Activated CD8-positive, alpha-beta memory T cell treated with anti-CD3 and anti-CD28 coated beads, Interleukin-2, amount 50 U/mL, for 1 hour (primary cell): ENCODE results near the gene GABRB2.
"Not testable (repeated sequence)": the region's sequence is repeated elsewhere in the genome, so short reads cannot be mapped to it uniquely, and the experiment has no call there.

Source experiments
- DNase-seq: peaks from one replicate; pipeline ENCODE4 v3.0.0-alpha.2; 2020; ENCODE audit errors: extremely low read depth

GABRB2 gene

GRCh38 chr5:161299053-161299452 is 247.5 kb downstream of the GABRB2 start:
- DNase-seq: no peak

GRCh38 chr5:161297388-161297787 is 249.1 kb downstream of the GABRB2 start:
- not testable (repeated sequence) for DNase-seq

- no peak for DNase-seq
These were observed 250.7 kb downstream of the GABRB2 start for GRCh38 chr5:161295721-161296250.

DNA sequence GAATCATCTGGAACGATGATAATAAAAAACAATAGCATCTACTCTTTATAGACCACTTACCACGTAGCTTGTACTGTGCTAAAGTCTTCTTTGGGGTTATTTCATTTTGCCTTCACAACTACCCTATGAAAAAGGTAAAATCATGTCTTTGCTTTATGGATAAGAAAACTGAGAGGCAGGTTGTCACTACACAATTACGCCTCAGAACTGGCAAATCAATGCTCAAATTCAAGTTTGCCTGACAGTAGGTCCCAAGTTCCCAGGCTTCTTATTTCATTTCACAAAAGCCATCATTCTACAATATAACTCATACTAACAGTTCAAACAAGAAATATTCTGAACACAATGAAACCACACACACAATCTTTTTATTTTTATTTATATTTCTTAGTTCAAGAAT is 258.5 kb downstream of the GABRB2 start:
- DNase-seq: no peak

- no peak for DNase-seq
These were observed 259.1 kb downstream of the GABRB2 start for GRCh38 chr5:161287436-161287835.

DNA sequence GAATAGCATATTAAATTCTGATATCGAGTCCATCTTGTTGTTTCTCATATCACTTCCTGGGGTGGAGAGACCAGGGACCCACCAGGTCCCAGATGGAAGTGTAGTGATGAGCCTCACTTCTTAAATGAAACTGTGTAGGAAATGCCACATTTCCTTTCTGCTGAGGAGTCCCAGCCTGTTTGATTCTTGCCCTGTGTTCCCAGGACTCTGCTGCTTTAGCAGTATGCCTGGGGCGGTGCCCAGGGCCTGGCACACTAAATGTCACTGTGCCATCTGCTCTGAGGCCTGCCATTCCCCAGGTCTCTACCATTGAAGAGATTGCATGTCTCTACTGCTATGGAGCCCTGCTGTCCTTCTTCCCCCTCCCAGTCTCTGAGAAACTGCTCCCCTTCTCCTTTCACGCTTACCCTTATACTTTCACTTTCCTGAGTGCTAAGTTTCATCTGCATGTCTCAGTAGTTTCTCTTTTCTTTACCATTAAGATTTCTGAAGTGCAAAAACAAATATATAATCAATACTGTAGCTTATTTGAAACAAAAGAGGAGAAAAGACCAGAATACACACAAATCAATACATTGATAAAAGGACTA is 260.4 kb downstream of the GABRB2 start:
- DNase-seq: no peak

GRCh38 chr5:161284445-161284844 is 262.1 kb downstream of the GABRB2 start:
- DNase-seq: no peak

DNA sequence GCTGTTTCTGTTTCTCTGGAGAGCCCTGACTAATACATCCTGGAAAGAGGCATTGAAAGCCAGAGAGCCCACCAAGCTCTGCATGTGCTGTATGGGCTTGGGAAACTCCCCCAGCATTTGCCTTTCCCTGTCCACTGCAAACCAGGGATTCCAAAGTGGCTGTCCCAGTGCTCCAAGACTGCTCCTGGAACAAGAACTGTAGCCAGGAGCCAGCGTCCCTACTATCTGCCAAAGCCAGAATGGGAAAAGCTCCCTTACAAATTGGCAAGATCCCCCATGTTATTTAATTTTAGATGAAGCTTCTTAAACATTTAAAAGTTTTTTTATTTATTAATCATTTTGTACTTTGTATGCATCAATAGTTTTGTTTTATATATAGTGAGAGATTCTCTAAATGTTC is 263.2 kb downstream of the GABRB2 start:
- no peak for DNase-seq

GRCh38 chr5:161278739-161279660 is 267.5 kb downstream of the GABRB2 start:
- no peak for DNase-seq

- DNase-seq: no peak
These were observed 269.5 kb downstream of the GABRB2 start for GRCh38 chr5:161277011-161277410.

GRCh38 chr5:161274951-161275350 is 271.6 kb downstream of the GABRB2 start:
- no peak for DNase-seq

- no peak for DNase-seq
These were observed 273.1 kb downstream of the GABRB2 start for GRCh38 chr5:161273410-161273809.

DNA sequence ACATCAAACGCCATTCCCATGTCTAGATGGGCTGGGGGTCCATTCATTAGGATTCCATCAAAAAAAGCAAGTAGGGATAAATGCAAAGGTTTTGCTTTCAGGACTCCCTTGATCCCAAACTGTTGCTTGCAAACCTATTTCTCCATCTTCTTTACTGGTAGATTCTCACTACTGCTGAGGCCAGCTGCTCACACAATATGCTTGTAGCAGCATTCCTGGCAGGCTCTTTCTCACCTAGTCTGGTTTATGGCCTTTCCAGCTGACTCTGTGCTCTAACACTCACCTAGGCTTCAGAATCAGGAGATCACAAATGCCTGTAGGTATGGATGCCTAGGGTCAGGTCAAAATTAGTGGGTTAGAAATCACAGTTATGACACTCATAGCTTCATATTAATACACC is 274.7 kb downstream of the GABRB2 start:
- DNase-seq: no peak

DNA sequence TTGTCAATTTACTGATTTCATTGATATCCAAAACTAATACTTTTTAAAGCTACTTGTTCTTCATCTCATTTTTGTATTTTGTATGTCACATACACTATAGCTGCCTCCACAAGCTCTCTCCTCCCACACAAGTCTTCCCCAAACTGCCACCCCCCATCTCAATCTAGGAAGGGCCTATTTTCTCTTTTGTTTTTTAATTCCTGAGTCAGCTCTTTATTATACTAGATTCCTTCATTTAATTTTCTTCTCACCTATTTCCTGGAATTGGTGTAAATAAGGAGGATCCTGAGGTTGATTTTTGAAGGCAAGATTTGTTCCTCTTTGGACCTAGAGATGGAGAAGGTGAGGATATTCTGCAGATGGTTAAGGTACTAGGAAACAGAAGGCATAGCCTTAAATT is 277.4 kb downstream of the GABRB2 start:
- DNase-seq: no peak

- DNase-seq: no peak
These were observed 279.6 kb downstream of the GABRB2 start for GRCh38 chr5:161266954-161267353.

GRCh38 chr5:161265006-161265405 is 281.5 kb downstream of the GABRB2 start:
- DNase-seq: no peak

- no peak for DNase-seq
These were observed 283.3 kb downstream of the GABRB2 start for GRCh38 chr5:161263191-161263590.

DNA sequence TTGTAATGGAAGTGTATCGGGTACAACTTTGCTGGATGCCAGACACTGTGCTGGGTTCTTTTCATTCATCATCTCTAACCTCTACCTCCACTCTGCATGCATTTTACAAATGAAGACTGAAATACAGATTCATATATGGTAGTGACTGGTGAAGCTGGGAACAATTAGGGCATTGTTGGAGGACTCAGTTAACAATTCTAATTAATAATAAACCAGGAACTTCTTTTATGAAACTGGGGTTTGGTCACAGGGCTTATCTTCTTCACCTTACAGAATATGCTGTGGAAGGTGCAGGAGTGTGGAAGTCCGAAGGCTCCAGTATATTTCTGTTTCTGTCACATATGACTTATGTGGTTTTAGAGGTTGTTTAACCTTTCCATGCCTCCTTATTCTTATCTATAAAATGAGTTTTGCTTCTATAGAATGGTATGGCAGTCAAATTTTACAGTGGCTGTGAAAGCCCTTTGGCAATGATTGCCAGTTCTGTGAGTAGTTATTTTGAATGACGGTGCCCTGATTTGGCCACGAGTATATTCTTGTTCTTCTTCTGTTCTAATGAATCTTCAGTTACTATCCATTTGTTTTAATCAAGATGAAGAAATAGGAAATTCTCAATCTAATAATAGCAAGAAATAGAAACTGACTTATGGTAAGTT is 284.7 kb downstream of the GABRB2 start:
- DNase-seq: no peak

DNA sequence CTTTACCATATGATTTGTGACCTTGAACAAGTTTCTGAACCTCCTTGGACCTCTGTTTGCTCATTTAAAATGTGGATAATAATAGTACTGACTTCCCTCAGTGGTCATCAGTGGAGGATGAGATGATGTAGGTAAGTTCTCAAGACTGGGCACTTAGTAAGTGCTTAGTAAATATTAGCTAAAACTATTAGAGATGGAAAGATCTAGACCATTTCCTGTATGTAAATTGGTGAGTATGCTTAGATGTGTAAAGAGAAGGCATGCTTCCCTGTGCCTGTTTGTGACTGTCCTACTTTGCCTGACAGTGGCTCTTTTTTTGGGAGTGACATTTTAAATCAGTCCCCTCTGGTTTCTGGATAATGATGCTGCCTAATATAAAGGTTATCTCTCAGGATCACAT is 288.1 kb downstream of the GABRB2 start:
- no peak for DNase-seq

- no peak for DNase-seq
These were observed 289.6 kb downstream of the GABRB2 start for GRCh38 chr5:161256957-161257356.

GRCh38 chr5:161252955-161253354 is 293.6 kb downstream of the GABRB2 start:
- not testable (repeated sequence) for DNase-seq

GRCh38 chr5:161246749-161247148 is 299.8 kb downstream of the GABRB2 start:
- DNase-seq: no peak
